H1 (cell line): ENCODE data around the gene ELMO1. TPM values are rescaled to one million over a fixed set of nuclear protein-coding genes. Genes with fewer than 3 reads are reported as not detected.

Source experiments
- CREB1 ChIP-seq: IDR thresholded peaks from 2 replicates; pipeline ENCODE4 v1.6.1; 2012; ENCODE audit warnings: inconsistent platforms
- NANOG ChIP-seq: IDR thresholded peaks from 2 replicates; pipeline ENCODE4 v1.6.1; 2011; ENCODE audit warnings: low read length, low read depth, mild to moderate bottlenecking, inconsistent platforms; ENCODE audit not compliant: insufficient read depth, poor library complexity, severe bottlenecking
- POLR2A ChIP-seq, 2 experiments: IDR thresholded peaks; 1 replicate in 1 of 2; 2 replicates in 1 of 2; pipeline ENCODE4 v1.6.1; 2011; ENCODE audit warnings: low read depth in 2 of 2, low read length in 2 of 2, mild to moderate bottlenecking in 2 of 2; ENCODE audit errors: control extremely low read depth in 1 of 2
- POU5F1 ChIP-seq: IDR thresholded peaks from 2 replicates; pipeline ENCODE4 v1.6.1; 2011; ENCODE audit warnings: low read depth, mild to moderate bottlenecking, low read length, moderate library complexity
- RFX5 ChIP-seq: IDR thresholded peaks from 2 replicates; pipeline ENCODE4 v1.6.1; 2011; ENCODE audit warnings: low read depth, low read length, improper control_type of control experiment, borderline replicate concordance
- RNF2 ChIP-seq: fragments of 200-900, 300-1000 bp; sonication (generic); IDR thresholded peaks from 2 replicates; pipeline ENCODE4 v1.7.1; 2016; ENCODE audit warnings: borderline replicate concordance, low read depth, mild to moderate bottlenecking, antibody characterized with exemption, low read length; ENCODE audit not compliant: poor library complexity, severe bottlenecking; ENCODE audit errors: missing control alignments
- SIN3A ChIP-seq, 2 experiments: IDR thresholded peaks in 1 of 2; conservative IDR thresholded peaks in 1 of 2; 2 replicates each; pipeline ENCODE4 v1.6.1; 2011 to 2012; ENCODE audit warnings: low read length in 2 of 2, improper control_type of control experiment in 1 of 2, low read depth in 1 of 2, mild to moderate bottlenecking in 1 of 2
- SP1 ChIP-seq: IDR thresholded peaks from 2 replicates; pipeline ENCODE4 v1.6.1; 2011; ENCODE audit warnings: low read depth, low read length
- SRF ChIP-seq: IDR thresholded peaks from 2 replicates; pipeline ENCODE4 v1.6.1; 2011; ENCODE audit warnings: mild to moderate bottlenecking, low read depth, low read length, moderate library complexity
- polyA plus RNA-seq, 7 experiments: library from polyadenylated mRNA; depleted of rRNA in 3 of 7; stranded (reverse) in 5 of 7; unstranded in 2 of 7; fragments of >200 nt in 5 of 7; fragments of 200-250 nt in 2 of 7; gene quantifications; 1 replicate in 5 of 7; 2 replicates in 1 of 7; 4 replicates in 1 of 7; pipeline versions ENCODE4 v1.2.1 to v1.2.3, GENCODE V29; 2011 to 2013; ENCODE audit warnings: missing spikeins in 2 of 7, mixed read lengths in 2 of 7
- total RNA-seq: library from RNA; stranded (reverse); fragmentation: NEBNext Ultra II Directional; extraction: Animal tissue kit (Norgen Biotek cat#: 25700); gene quantifications from 2 replicates; pipeline ENCODE4 v1.2.1, GENCODE V29; 2021
- TF ChIP-seq, protein P1 (sequence below): fragments of 300-600 bp; sonication (generic); IDR thresholded peaks from 2 replicates; pipeline ENCODE4 v1.7.1; 2012; ENCODE audit warnings: low read length, moderate library complexity, mild to moderate bottlenecking, inconsistent platforms; ENCODE audit not compliant: insufficient replicate concordance
- TF ChIP-seq, protein P2 (sequence below): IDR thresholded peaks from 2 replicates; pipeline ENCODE4 v1.6.1; 2012; ENCODE audit warnings: inconsistent platforms

The ELMO1 gene
- total and polyA plus RNA-seq, 2 of the 8 experiments (the other 6 are each of a cell fraction or from before 2014, with no cell fraction given): 18.4 to 21.0 TPM

DNA sequence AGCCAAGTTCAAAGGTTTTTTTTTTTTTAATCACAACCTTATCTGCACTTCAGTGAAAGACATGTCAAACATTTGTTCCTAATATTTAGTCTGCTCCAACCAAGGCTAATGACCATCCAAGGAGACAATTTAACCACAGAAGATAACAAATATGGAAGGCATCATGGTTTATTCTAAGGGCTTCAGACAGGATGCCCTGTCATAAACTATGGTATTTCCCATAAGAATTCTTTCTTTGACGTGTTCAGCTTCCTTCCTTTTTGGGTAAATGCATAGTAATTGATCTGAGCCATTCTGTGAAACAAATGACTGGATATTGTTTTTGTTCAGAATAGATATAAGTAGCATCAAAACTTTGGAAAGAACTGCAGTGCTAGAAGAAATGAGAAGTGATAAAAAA, 397.9 kb downstream of the ELMO1 start (continued):
- TF ChIP-seq, protein P1, sequence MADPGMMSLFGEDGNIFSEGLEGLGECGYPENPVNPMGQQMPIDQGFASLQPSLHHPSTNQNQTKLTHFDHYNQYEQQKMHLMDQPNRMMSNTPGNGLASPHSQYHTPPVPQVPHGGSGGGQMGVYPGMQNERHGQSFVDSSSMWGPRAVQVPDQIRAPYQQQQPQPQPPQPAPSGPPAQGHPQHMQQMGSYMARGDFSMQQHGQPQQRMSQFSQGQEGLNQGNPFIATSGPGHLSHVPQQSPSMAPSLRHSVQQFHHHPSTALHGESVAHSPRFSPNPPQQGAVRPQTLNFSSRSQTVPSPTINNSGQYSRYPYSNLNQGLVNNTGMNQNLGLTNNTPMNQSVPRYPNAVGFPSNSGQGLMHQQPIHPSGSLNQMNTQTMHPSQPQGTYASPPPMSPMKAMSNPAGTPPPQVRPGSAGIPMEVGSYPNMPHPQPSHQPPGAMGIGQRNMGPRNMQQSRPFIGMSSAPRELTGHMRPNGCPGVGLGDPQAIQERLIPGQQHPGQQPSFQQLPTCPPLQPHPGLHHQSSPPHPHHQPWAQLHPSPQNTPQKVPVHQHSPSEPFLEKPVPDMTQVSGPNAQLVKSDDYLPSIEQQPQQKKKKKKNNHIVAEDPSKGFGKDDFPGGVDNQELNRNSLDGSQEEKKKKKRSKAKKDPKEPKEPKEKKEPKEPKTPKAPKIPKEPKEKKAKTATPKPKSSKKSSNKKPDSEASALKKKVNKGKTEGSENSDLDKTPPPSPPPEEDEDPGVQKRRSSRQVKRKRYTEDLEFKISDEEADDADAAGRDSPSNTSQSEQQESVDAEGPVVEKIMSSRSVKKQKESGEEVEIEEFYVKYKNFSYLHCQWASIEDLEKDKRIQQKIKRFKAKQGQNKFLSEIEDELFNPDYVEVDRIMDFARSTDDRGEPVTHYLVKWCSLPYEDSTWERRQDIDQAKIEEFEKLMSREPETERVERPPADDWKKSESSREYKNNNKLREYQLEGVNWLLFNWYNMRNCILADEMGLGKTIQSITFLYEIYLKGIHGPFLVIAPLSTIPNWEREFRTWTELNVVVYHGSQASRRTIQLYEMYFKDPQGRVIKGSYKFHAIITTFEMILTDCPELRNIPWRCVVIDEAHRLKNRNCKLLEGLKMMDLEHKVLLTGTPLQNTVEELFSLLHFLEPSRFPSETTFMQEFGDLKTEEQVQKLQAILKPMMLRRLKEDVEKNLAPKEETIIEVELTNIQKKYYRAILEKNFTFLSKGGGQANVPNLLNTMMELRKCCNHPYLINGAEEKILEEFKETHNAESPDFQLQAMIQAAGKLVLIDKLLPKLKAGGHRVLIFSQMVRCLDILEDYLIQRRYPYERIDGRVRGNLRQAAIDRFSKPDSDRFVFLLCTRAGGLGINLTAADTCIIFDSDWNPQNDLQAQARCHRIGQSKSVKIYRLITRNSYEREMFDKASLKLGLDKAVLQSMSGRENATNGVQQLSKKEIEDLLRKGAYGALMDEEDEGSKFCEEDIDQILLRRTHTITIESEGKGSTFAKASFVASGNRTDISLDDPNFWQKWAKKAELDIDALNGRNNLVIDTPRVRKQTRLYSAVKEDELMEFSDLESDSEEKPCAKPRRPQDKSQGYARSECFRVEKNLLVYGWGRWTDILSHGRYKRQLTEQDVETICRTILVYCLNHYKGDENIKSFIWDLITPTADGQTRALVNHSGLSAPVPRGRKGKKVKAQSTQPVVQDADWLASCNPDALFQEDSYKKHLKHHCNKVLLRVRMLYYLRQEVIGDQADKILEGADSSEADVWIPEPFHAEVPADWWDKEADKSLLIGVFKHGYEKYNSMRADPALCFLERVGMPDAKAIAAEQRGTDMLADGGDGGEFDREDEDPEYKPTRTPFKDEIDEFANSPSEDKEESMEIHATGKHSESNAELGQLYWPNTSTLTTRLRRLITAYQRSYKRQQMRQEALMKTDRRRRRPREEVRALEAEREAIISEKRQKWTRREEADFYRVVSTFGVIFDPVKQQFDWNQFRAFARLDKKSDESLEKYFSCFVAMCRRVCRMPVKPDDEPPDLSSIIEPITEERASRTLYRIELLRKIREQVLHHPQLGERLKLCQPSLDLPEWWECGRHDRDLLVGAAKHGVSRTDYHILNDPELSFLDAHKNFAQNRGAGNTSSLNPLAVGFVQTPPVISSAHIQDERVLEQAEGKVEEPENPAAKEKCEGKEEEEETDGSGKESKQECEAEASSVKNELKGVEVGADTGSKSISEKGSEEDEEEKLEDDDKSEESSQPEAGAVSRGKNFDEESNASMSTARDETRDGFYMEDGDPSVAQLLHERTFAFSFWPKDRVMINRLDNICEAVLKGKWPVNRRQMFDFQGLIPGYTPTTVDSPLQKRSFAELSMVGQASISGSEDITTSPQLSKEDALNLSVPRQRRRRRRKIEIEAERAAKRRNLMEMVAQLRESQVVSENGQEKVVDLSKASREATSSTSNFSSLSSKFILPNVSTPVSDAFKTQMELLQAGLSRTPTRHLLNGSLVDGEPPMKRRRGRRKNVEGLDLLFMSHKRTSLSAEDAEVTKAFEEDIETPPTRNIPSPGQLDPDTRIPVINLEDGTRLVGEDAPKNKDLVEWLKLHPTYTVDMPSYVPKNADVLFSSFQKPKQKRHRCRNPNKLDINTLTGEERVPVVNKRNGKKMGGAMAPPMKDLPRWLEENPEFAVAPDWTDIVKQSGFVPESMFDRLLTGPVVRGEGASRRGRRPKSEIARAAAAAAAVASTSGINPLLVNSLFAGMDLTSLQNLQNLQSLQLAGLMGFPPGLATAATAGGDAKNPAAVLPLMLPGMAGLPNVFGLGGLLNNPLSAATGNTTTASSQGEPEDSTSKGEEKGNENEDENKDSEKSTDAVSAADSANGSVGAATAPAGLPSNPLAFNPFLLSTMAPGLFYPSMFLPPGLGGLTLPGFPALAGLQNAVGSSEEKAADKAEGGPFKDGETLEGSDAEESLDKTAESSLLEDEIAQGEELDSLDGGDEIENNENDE: no peak
- TF ChIP-seq SIN3A (conservative IDR thresholded peaks at IDR 0.05 in 1 of 2, IDR thresholded peaks at IDR 0.05 in 1 of 2; ENCODE audit: low read depth in 1 of 2, low read length in 2 of 2) (no peak), RFX5 (no peak), RNF2 (no peak), NANOG (no peak), POLR2A (IDR thresholded peaks at IDR 0.05; ENCODE audit: control extremely low read depth in 1 of 2, low read depth in 2 of 2, low read length in 2 of 2) (no peak), CREB1 (no peak), POU5F1 (no peak), SRF (no peak), SP1 (no peak)
- TF ChIP-seq, protein P2, sequence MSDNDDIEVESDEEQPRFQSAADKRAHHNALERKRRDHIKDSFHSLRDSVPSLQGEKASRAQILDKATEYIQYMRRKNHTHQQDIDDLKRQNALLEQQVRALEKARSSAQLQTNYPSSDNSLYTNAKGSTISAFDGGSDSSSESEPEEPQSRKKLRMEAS: no peak
